ENCODE results near the gene CSNK1G1.
"Not testable (repeated sequence)": the region's sequence is repeated elsewhere in the genome, so short reads cannot be mapped to it uniquely, and the experiment has no call there.

Gene CSNK1G1

DNA sequence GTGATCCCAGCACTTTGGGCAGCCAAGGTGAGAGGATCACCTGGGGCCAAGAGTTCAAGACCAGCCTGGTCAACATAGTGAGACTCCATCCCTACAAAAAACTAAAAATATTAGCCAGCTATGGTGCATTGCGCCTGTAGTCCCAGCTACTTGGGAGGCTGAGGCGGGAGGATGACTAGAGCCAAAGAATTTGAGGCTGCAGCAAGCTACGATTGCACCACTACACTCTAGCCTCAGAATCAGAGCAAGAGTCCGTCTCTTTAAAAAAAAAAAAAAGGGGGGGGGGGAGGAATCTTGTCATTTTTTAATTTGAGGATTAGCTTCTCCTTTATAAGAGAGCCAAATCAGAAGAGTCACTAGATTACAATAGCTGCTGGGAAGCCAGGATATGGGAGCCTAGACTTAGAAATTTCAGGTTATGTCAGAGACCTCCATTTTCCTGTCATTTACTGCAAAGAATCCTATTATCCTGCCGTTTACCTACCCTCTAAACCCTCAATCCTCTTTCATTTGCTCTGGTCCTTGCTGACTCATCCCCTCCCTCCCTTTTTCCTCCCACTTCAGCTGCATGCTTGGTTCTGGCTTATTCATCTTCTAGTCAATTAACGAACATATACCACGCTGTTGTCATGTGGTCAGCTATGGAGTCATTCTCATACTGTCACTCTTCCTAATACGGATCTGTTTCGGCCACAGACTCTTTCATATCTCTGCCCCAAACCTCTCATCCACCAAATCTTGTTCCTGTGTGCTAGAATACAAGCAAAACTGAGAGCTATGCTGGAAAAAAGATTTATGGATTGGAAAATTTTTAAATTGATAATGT is 109.4 kb downstream of the CSNK1G1 start:
- peak; percentile 92 for FAIRE-seq

DNA sequence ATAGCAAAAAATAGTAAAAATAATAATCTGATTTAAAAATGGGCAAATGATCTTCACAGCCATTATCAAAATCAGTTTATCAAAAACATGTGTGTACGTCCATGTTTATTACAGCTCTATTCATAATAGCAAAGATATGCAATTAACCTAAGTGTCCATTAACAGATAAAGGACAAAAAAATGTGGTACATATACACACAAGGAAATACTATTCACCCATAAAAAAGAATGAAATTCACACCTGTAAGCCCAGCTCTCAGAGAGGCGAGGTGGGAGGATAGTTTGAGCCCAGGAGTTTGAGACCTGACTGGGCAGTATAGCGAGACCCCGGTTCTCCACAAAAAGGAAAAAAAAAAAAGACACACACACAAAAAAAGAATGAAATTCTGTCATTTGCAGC is 110.6 kb downstream of the CSNK1G1 start:
- no peak for FAIRE-seq
- no peak for DNase-seq (ENCODE audit: low spot score)

More for the DNA sequence above, 109.4 kb downstream of the CSNK1G1 start:
- DNase-seq (ENCODE audit: low spot score), result peak; percentile 81

DNA sequence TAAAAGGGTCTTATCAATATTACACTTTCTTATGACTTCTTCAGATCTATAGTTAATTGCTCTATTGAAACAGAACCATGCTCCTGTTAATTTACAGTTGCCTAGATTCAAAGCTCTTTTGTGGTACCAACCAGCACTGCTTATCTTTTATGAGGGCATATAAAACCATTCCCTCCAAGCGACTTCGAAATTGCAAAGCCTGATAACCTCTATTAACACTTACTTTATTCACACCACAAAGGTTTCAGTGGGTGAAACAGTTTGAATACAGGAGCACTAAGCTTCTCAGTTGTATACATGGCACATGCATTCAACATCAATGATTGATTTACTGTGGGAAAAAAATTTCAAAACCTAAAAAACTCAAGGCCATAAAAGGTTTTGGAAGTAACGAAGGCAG is 118.3 kb downstream of the CSNK1G1 start:
- FAIRE-seq (no peak), DNase-seq (ENCODE audit: low spot score) (no peak)

DNA sequence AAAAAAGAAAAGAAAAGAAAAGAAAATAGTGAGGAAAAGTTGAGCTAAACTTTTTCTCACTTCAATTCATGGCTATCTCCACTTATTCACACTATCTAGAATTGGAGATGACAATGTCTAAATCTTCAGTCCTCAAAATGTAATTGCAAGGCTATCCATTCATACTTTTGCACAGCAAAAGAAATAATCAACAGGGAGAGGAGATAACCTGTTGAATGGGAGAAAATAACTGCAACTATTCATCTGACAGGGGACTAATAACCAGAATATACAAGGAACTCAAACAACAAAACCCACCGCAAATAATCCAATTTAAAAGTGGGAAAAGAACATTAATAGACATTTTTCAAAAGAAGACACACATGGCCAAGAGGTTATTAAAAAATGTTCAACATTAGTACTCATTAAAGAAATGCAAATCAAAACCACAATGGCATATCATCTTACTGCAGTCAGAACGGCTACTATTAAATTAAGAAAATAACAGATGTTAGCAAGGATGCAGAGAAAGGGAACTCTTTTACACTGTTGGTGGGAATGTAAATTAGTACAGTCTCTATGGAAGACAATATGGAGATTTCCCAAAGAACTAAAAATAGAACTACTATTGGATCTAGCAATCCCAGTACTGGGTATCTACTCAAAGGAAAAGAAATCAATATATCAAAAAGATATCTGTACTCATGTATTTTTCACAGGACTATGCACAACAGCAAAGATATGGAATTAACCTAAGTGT is 119.6 kb downstream of the CSNK1G1 start:
- peak; percentile 79 for FAIRE-seq
- DNase-seq (ENCODE audit: low spot score), result no peak

DNA sequence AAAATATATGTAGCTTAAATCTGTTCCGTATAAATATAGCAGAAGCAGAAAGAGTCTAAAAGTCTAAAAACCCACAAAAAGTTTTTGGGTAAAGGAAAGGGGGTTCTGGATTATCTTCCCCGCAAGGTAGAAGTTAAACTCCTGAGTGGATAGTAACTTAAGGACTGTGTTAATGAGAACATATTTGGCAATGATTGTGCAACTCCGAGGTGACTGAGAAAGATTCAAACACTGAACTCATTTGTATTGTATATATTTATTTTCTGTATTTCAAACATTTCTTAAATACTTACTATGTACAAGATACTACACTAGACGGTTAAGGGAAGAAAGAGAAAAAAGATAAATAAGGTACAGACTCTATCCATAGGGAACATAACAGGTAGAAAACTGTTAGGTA is 120.4 kb downstream of the CSNK1G1 start:
- FAIRE-seq (no peak), DNase-seq (ENCODE audit: low spot score) (no peak)

DNA sequence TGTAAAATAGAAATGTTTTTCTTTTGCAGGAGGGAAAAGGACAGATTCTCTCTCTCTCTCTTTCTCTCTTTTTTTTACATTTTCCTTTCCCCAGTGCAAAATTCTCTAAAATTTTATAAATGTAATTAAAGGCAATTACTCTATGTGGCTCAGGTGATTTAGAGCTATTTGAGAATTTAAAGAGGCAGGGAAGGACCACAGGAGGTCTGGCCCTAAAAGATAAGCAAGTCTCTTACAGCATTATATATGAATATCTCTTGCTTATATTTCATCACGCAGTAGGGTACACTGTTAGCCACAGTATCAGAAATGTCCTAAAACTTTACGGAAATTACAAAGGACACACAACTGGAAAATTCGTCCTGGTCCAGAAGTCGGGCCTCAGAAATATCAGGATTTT is 122.7 kb downstream of the CSNK1G1 start:
- DNase-seq (ENCODE audit: low spot score) (no peak), FAIRE-seq (no peak)

DNA sequence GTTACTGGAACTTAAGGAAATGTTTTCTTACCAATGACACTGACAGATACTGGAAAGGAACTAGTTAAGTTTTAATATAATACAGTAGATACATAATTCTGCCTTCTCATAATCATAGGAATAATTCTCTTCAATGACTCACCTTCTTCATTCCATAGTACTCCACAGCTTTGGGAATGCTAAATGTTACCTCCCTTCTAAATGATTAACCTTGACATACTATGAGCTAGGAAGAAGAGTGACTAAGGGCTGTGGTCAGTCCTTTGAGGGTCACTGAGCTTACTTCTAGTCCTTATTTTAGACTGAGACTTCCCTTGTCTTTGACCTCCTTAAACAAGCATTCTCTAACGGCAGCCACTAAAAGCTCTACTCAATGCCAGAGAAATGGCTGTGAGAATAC is 123.6 kb downstream of the CSNK1G1 start:
- FAIRE-seq (peak; percentile 20), DNase-seq (ENCODE audit: low spot score) (peak; percentile 14)

DNA sequence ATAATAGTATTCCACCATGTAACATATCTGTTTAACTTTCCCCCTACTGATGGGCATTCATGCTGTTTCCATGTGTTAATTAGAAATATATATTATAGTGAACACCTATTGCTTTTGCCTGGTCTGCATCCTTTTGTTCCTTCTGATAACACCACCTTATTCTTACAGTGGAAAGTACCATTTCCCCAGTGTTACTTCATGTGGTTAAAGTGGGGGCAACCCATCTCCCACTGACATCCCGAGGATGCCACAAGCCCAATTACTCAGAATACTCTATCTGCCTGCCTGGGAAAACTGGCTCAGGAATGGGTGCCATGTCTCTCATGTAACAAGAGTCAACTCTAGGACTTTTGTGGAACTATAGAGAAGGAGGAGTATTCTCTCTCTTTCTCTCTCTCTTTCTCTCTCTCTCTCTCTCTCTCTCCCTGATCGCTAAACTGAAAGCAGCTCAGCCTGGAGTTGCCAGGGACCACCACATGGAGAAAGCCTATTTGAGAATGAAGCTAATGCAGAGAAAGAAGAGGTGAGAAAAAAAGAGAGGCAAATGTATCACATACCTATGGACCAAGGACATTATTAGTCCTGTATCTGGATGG is 126.7 kb downstream of the CSNK1G1 start:
- FAIRE-seq, result no peak

DNA sequence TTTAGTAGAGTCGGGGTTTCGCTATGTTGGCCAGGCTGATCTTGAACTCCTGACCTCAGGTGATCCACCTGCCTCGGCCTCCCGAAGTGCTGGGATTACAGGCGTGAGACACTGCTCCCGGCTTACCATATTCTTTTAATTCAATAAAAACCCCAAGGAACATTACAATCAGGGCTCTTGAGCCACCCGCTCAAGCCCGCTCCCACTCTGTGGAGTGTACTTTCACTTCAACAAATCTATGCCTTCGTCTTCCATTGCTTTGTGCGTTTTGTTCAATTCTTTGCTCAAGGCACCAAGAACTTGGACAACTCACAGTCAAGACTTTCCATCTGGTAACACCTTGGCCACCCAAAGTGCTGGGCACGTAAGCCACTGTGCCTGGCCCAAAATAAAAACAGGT is 130.2 kb downstream of the CSNK1G1 start:
- FAIRE-seq (no peak), DNase-seq (ENCODE audit: low spot score) (no peak)

More for the DNA sequence above, 126.7 kb downstream of the CSNK1G1 start:
- DNase-seq (ENCODE audit: low spot score), result no peak

DNA sequence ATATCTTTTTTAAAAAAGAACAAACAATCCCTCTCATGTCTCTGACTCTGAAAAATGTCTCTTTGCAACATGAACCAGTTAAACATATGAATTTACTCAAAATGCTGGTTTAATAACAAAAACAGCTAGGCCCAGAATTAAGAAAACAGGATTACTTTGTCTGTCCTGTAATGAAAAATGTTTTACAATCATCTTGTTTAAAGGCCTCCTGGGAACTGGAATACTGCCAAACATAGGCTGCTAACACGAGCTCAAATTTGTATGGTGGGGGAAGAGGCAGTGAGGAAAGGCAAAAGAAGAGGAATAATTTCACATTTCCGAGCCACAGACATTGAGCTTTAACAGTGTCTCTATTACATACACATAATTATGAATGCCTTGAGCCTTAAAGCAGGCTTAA is 131.5 kb downstream of the CSNK1G1 start:
- DNase-seq (ENCODE audit: low spot score) (no peak), FAIRE-seq (no peak)

DNA sequence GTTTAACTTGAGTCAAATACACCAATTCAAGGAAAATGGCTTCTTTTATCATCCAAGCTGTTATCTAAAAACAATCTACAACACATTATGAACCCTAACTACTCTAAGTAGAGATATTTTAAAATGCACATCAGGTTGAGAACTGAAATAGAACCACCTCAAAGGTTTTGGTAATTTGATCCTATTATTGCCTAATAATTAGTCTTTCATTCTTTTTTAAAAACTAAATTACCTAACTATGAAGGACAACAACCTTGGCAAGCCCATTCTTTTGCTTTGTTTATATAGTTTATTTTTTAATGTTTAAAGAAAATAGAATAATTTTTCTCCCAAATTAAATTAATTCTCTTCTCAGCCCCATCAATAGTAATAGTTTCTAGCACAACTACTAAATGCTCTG is 132.1 kb downstream of the CSNK1G1 start:
- FAIRE-seq (no peak), DNase-seq (ENCODE audit: low spot score) (no peak)

DNA sequence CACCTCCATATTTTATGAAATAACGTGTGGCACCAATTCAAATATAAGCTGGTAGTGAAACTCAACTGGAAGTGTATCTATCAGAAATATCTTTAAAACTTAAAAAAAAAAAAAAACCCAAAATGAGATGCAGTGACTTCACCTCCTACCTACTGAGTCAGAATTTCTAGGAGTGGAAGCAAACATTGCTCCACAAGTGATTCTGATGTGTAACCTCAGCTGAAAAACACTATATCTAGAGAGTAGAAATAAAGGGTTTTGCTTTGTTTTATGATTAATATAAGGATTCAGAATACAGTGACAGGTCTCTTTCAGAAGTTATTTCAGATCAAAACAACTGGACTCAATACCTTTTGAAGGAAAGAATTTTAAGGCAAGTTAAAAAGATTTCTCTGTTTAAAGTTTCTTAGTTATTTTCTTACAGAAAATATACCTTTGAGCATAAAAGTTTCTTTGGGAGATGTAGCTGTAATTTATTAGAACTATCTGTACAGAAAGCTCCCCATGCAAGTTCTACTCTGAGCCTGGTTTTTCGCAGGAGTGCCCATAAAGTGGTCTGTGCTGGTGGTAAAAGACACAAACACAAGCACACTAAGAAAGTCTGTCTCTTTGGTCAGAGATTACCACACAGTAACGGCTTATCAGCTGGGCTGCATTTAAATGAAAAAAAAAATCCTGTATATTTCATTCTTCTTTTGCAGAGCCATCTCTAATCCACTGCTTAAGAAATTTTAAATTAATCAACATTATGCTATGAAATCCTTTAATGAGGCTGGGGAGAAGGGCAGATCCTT is 133.2 kb downstream of the CSNK1G1 start:
- DNase-seq (ENCODE audit: low spot score) (no peak), FAIRE-seq (no peak)

DNA sequence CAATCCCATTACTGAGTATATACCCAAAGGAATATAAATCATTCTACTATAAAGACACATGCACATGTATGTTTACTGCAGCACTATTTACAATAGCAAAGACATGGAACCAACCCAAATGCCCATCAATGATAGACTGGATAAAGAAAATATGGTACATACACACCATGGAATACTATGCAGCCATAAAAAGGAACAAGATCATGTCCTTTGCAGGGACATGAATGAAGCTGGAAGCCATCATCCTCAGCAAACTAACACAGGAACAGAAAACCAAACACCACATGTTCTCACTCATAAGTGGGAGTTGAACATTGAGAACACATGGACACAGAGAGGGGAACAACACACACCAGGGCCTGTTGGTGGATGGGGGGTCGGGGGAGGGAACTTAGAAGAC is 134.1 kb downstream of the CSNK1G1 start:
- not testable (repeated sequence) for DNase-seq (ENCODE audit: low spot score); FAIRE-seq

DNA sequence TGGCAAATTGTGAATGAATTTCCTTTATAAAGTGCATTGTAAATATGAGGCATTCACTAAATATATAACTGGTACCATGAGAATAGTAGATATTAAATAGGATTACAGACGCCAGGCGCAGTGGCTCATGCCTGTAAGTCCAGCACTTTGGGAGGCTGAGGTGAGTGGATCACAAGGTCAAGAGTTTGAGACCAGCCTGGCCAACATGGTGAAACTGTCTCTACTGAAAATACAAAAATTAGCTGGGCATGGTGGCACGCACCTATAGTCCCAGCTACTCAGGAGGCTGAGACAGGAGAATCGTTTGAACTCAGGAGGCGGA is 138.6 kb downstream of the CSNK1G1 start:
- not testable (repeated sequence) for FAIRE-seq; DNase-seq (ENCODE audit: low spot score)

DNA sequence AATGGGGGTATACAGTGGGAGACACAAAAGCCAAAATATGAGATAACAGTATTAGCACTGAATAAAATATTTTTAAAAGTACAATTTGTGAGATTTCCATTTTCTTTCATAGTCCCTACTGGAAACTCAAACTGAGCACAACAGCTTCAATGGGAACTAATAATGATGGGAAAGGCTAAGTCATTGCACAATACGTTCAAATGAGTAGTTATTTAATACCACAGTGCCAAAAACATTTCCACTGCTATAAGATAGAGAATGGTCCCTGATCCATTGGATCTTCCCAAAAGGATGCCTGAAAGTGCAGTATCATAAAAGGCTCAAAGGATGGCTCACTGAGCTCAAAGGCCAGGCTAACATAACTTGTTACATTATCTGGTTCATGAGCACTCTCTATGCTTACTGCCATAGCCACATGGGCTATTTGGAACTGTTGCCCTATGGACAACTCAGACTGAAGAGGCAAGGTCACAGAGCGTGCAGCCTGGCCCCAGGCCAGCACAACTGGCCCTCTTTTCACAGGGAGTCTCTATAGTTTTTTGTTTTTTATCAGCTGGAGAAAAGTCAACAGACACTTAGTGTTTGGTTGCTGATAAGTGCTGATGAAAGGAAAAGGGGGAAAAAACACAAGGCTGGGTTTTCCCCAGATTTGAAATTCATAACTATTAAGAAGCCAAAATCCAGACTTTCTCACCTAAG is 139.1 kb downstream of the CSNK1G1 start:
- FAIRE-seq (no peak), DNase-seq (ENCODE audit: low spot score) (no peak)

DNA sequence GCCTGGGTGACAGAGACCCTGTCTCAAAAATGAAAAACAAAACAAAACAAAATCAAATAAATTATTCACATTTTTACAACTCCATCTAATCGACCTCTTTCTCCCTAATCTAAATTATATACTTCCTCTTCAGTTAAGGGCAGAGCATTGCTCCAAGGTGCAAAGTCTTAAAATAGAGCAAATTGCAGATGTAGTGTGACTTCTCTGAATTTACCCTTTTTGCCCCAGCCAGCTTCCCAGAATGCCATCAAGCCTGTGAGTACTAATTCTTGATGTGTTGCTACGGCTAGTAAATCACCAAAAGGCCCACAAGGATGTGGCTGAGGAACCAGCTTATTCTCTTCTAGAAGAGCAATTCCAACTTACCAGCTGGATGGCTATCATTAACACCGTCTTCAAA is 139.8 kb downstream of the CSNK1G1 start:
- no peak for FAIRE-seq
- DNase-seq (ENCODE audit: low spot score), result no peak

DNA sequence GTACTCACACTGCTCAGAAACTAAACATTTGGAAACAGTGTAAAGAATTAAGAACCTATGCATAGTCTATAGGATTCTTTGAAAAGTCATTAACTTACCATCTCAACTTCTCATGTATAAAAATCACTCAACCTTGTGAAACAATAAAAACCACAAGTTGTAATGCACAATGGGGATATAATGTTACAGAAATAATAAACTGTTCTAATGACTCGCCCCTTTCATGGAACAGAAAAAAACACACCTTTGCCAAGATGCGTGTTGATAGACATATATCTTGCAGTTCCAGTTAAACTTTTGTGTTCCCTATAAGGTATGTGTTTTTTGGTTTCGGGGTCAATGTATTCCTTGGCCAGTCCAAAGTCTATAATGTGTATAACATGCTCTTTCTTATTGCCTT is 142.3 kb downstream of the CSNK1G1 start:
- FAIRE-seq, result no peak
- DNase-seq (ENCODE audit: low spot score), result no peak

DNA sequence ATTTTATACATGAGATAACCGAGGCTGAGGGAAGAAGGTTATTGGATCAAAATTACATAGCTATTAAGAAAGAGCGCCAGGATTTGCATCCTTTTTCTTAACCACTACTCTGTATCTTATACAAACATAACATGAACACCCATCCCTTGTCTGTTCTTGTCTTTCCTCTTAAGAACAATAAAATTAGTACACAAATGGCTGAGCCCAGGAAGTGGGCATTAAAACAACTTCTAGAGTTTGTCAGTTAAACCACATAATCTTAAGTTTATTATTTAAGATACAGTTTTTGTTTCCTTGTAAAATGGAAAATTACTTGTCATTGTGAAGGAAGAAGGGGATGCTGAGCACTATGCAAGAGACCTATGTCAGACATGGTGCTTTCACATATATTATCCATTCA is 144.3 kb downstream of the CSNK1G1 start:
- DNase-seq (ENCODE audit: low spot score), result no peak
- no peak for FAIRE-seq

DNA sequence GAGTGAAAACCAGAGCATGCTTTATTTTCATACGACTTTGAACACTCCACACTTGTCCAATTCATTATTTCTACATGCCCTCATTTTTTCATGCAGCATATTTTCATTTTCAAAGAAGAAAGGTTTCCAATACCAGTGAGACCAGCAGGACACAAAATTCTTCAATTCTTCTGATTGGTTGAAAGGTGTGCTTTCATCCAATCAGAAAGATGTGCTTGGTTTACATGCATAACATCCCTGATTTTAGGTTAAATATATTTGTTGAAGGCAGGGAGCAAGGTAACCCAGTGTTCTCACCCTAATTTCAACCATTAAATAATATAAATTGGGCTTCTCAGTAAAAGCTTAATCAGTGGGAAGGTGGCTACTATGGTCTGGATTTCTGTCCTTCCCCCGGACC is 145.6 kb downstream of the CSNK1G1 start:
- no peak for FAIRE-seq
- no peak for DNase-seq (ENCODE audit: low spot score)

DNA sequence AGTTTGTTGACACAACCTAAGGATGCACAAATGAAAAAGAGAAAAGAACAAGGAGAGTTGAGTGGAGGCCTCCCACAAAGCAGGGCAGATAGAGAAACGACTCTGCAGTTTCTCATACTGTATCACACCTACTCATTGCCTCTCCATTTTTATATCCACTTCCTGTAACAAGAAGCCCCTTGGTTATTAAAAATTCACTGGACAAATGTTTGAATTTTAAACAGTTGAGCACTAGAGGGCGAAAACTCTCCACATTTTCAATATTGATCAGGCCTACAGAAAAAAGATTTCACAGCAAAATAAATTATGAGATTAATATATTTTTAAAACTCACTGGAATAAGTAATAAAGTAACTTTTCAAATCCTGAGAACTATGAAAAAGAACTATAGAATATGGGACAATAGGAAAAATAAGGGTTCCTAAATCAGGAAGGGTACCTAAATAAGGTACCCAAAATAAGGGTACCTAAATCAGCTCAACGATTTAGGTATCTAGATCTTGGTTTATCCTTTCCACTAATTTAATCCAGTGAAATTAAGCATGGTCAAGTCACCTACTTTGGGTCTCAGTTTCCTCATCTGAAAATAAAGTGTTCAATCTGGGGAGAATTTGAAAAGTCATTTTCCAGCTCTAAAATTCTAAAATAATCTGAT is 146.2 kb downstream of the CSNK1G1 start:
- no peak for FAIRE-seq
- DNase-seq (ENCODE audit: low spot score), result peak; percentile 18

DNA sequence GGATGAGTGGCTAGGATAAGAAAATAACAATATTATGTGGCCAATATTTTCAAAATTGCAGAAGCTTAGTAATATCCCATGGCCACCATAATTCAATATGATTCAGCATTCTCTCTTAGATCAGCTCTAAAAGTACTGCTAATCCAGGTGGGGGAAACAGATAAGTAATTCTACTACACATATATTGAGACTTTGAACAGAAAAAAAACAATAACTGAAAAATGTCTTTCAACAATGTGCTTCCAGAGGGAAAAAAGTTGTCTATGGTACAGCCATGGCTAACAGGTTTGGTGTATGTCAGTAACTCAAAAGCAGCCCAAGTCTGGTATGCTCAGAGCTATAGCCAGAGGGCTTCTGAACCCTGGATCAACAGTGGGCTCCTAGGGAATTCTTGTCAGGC is 150.8 kb downstream of the CSNK1G1 start:
- DNase-seq (ENCODE audit: low spot score) (no peak), FAIRE-seq (no peak)
